ENCODE results near the gene KIF22.

DNA sequence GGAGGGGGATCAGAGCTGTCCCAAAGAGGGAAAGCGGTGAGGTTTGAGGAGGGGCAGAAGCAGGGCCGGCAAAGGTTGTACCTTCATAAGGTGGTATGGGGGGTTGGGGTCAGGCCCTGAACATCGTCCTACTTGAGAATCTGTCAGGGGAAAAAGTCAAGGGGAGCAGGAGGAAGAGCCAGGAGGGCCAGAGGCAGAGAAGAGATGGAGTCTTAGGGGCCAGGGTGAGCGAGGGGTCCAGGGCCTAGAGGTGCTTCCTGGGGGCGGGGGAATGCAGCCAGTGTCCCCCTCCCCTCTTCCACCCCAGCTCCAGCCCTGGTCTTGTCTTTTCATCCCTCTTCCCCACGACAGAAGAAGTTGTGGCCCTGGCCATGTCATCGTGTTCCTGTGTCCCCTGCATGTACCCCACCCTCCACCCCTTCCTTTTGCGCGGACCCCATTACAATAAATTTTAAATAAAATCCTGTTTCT lies 20.2 kb downstream of the KIF22 start:
- TF ChIP-seq, protein P1, sequence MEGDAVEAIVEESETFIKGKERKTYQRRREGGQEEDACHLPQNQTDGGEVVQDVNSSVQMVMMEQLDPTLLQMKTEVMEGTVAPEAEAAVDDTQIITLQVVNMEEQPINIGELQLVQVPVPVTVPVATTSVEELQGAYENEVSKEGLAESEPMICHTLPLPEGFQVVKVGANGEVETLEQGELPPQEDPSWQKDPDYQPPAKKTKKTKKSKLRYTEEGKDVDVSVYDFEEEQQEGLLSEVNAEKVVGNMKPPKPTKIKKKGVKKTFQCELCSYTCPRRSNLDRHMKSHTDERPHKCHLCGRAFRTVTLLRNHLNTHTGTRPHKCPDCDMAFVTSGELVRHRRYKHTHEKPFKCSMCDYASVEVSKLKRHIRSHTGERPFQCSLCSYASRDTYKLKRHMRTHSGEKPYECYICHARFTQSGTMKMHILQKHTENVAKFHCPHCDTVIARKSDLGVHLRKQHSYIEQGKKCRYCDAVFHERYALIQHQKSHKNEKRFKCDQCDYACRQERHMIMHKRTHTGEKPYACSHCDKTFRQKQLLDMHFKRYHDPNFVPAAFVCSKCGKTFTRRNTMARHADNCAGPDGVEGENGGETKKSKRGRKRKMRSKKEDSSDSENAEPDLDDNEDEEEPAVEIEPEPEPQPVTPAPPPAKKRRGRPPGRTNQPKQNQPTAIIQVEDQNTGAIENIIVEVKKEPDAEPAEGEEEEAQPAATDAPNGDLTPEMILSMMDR (IDR thresholded peaks at IDR 0.05; ENCODE audit: insufficient read depth, low read length, poor library complexity, severe bottlenecking), result no peak
- no peak for TF ChIP-seq EZH2phosphoT487 (conservative IDR thresholded peaks at IDR 0.05; ENCODE audit: low read length)

Data from SU-DHL-6 (cell line).